Neural cell (in vitro differentiated cells): Measurements from ENCODE around the gene ZNF407.

Experiments used
- EP300 ChIP-seq: fragments of 450-650 bp; conservative IDR thresholded peaks from 2 replicates; pipeline ENCODE4 v1.6.1; 2014; ENCODE audit warnings: antibody characterized with exemption, mild to moderate bottlenecking, moderate library complexity; ENCODE audit not compliant: poor library complexity, severe bottlenecking
- EZH2 ChIP-seq: fragments of 200-600, 300-800 bp; shearing (Covaris generic), sonication (generic); IDR thresholded peaks from 2 replicates; pipeline ENCODE4 v1.6.1; 2014; ENCODE audit warnings: antibody characterized with exemption, low read length, borderline replicate concordance, mild to moderate bottlenecking; ENCODE audit not compliant: insufficient read depth, poor library complexity, severe bottlenecking
- MXI1 ChIP-seq: fragments of 450-650 bp; conservative IDR thresholded peaks from 2 replicates; pipeline ENCODE4 v1.6.1; 2014; ENCODE audit warnings: antibody characterized with exemption, mild to moderate bottlenecking; ENCODE audit not compliant: poor library complexity, severe bottlenecking
- POLR2AphosphoS5 ChIP-seq: IDR thresholded peaks from 2 replicates; pipeline ENCODE4 v1.6.1; 2012
- RAD21 ChIP-seq: fragments of 450-650 bp; conservative IDR thresholded peaks from 2 replicates; pipeline ENCODE4 v1.6.1; 2014; ENCODE audit warnings: antibody characterized with exemption, mild to moderate bottlenecking, moderate library complexity
- SMC3 ChIP-seq: fragments of 450-650 bp; conservative IDR thresholded peaks from 2 replicates; pipeline ENCODE4 v1.6.1; 2014; ENCODE audit warnings: antibody characterized with exemption, mild to moderate bottlenecking, moderate library complexity; ENCODE audit not compliant: poor library complexity
- TAF1 ChIP-seq: IDR thresholded peaks from 2 replicates; pipeline ENCODE4 v1.6.1; 2012; ENCODE audit warnings: low read depth
- TF ChIP-seq, protein P1 (sequence below): fragments of 450-650 bp; IDR thresholded peaks from 2 replicates; pipeline ENCODE4 v1.5.1; 2014; ENCODE audit warnings: antibody characterized with exemption, mild to moderate bottlenecking, moderate library complexity; ENCODE audit not compliant: poor library complexity, severe bottlenecking
- TF ChIP-seq, protein P2 (sequence below): IDR thresholded peaks from 2 replicates; pipeline ENCODE4 v1.6.1; 2012; ENCODE audit warnings: borderline replicate concordance

- TF ChIP-seq POLR2AphosphoS5 (no peak), SMC3 (no peak), EZH2 (no peak), EP300 (no peak), TAF1 (no peak), RAD21 (no peak), MXI1 (no peak)
- TF ChIP-seq, protein P1, sequence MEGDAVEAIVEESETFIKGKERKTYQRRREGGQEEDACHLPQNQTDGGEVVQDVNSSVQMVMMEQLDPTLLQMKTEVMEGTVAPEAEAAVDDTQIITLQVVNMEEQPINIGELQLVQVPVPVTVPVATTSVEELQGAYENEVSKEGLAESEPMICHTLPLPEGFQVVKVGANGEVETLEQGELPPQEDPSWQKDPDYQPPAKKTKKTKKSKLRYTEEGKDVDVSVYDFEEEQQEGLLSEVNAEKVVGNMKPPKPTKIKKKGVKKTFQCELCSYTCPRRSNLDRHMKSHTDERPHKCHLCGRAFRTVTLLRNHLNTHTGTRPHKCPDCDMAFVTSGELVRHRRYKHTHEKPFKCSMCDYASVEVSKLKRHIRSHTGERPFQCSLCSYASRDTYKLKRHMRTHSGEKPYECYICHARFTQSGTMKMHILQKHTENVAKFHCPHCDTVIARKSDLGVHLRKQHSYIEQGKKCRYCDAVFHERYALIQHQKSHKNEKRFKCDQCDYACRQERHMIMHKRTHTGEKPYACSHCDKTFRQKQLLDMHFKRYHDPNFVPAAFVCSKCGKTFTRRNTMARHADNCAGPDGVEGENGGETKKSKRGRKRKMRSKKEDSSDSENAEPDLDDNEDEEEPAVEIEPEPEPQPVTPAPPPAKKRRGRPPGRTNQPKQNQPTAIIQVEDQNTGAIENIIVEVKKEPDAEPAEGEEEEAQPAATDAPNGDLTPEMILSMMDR = no peak
- TF ChIP-seq, protein P2, sequence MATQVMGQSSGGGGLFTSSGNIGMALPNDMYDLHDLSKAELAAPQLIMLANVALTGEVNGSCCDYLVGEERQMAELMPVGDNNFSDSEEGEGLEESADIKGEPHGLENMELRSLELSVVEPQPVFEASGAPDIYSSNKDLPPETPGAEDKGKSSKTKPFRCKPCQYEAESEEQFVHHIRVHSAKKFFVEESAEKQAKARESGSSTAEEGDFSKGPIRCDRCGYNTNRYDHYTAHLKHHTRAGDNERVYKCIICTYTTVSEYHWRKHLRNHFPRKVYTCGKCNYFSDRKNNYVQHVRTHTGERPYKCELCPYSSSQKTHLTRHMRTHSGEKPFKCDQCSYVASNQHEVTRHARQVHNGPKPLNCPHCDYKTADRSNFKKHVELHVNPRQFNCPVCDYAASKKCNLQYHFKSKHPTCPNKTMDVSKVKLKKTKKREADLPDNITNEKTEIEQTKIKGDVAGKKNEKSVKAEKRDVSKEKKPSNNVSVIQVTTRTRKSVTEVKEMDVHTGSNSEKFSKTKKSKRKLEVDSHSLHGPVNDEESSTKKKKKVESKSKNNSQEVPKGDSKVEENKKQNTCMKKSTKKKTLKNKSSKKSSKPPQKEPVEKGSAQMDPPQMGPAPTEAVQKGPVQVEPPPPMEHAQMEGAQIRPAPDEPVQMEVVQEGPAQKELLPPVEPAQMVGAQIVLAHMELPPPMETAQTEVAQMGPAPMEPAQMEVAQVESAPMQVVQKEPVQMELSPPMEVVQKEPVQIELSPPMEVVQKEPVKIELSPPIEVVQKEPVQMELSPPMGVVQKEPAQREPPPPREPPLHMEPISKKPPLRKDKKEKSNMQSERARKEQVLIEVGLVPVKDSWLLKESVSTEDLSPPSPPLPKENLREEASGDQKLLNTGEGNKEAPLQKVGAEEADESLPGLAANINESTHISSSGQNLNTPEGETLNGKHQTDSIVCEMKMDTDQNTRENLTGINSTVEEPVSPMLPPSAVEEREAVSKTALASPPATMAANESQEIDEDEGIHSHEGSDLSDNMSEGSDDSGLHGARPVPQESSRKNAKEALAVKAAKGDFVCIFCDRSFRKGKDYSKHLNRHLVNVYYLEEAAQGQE = no peak
Observed at GRCh38 chr18:74731097-74731496, 133.4 kb downstream of the ZNF407 start.
